K562 (cell line): Measurements from ENCODE around the gene TFRC. TPM values are rescaled to one million over a fixed set of nuclear protein-coding genes. Genes with fewer than 3 reads are reported as not detected.
A peak's percentile ranks its signal among the peaks of the same experiment; 100 is the strongest.

ENCODE experiments used
- CGGBP1 ChIP-seq: fragments of 250-450 bp; sonication (Bioruptor Pico); IDR thresholded peaks from 2 replicates; pipeline ENCODE4 v1.9.0; 2021; ENCODE audit warnings: mild to moderate bottlenecking
- CHD7 ChIP-seq: fragments of 200-600 bp; sonication (generic); IDR thresholded peaks from one replicate; pipeline ENCODE4 v1.6.1; 2012; ENCODE audit warnings: mild to moderate bottlenecking, low read depth, low read length, inconsistent platforms
- FIP1L1 ChIP-seq: fragments of 200-400 bp; formaldehyde crosslinking; IDR thresholded peaks from 2 replicates; pipeline ENCODE4 v1.6.1; 2018; ENCODE audit warnings: mild to moderate bottlenecking, low read depth, low read length; ENCODE audit not compliant: poor library complexity, severe bottlenecking
- POLR2AphosphoS2 ChIP-seq: IDR thresholded peaks from 2 replicates; pipeline ENCODE4 v1.6.1; 2012; ENCODE audit warnings: low read length, improper control_type of control experiment
- SMARCA4 ChIP-seq: fragments of 450-650 bp; IDR thresholded peaks from 2 replicates; pipeline ENCODE4 v1.6.1; 2016
- THAP12 ChIP-seq: fragments of 250-450 bp; sonication (Bioruptor Pico); IDR thresholded peaks from 2 replicates; pipeline ENCODE4 v1.9.0; 2021; ENCODE audit warnings: mild to moderate bottlenecking, inconsistent platforms
- ZEB2 ChIP-seq: fragments of 450-650 bp; IDR thresholded peaks from 2 replicates; pipeline ENCODE4 v1.6.1; 2016
- ZNF764 ChIP-seq: fragments of 250-450 bp; sonication (Bioruptor Pico); IDR thresholded peaks from 2 replicates; pipeline ENCODE4 v1.4.0; 2020; ENCODE audit warnings: low read depth, mild to moderate bottlenecking, moderate library complexity
- polyA plus RNA-seq, 8 experiments: library from polyadenylated mRNA; depleted of rRNA in 4 of 8; stranded (reverse) in 5 of 8; unstranded in 3 of 8; fragments of >200 nt; fragmentation: Nextera tagmentation in 2 of 8; fragmentation: Illumina TruSeq in 1 of 8; extraction: Ambion mirVana in 2 of 8; extraction: Trizol in 1 of 8; gene quantifications; 2 replicates each; pipeline versions ENCODE4 v1.2.1 to v1.2.3, GENCODE V29; 2011 to 2014; ENCODE audit warnings: inconsistent platforms in 1 of 8, missing spikeins in 1 of 8
- total RNA-seq, 7 experiments: library from RNA; depleted of rRNA in 6 of 7; stranded (reverse); fragments of >200 nt in 6 of 7; fragmentation: Illumina TruSeq in 2 of 7; extraction: Trizol in 2 of 7; gene quantifications; 2 replicates each; pipeline versions ENCODE4 v1.2.1 to v1.2.3, GENCODE V29; 2011 to 2021; ENCODE audit warnings: low replicate concordance in 1 of 7

The TFRC gene
- total and polyA plus RNA-seq, 9 of the 15 experiments (the other 6 are each of a cell fraction or from before 2014, with no cell fraction given), result 149 to 679 (median 332) TPM

- TF ChIP-seq THAP12 (CRISPR knock-in tag) (no peak), CGGBP1 (CRISPR knock-in tag) (no peak), POLR2AphosphoS2 (no peak), SMARCA4 (peak; percentile 37; the same call in 1 of the 2 replicates), ZNF764 (CRISPR knock-in tag) (no peak), FIP1L1 (no peak), CHD7 (no peak), ZEB2 (no peak)
These were observed 40.3 kb upstream of the TFRC start (continued) for GRCh38 chr3:196122021-196122687.
